NB4 (cell line): ENCODE data around the gene GPR139.

ENCODE experiments used
- CTCF ChIP-seq: IDR thresholded peaks from one replicate; pipeline ENCODE4 v1.5.1; 2012; ENCODE audit warnings: low read depth, low read length
- MAX ChIP-seq: IDR thresholded peaks from 2 replicates; pipeline ENCODE4 v1.6.1; 2011; ENCODE audit warnings: low read depth, low read length
- POLR2A ChIP-seq: IDR thresholded peaks from 2 replicates; pipeline ENCODE4 v1.6.1; 2011; ENCODE audit warnings: mild to moderate bottlenecking; ENCODE audit not compliant: insufficient read length; ENCODE audit errors: extremely low read depth

GRCh38 chr16:20072874-20073202, 852 bp downstream of the GPR139 start:
- TF ChIP-seq CTCF (no peak), POLR2A (no peak), MAX (no peak)
